Endothelial cell of umbilical vein (primary cell): ENCODE measurements around the gene WDFY3.
A peak's percentile ranks its signal among the peaks of the same experiment; 100 is the strongest.

Source experiments
- EZH2 ChIP-seq: IDR thresholded peaks from 2 replicates; pipeline ENCODE4 v1.6.1; 2012; ENCODE audit warnings: borderline replicate concordance, low read depth, mild to moderate bottlenecking, moderate library complexity, low read length, inconsistent platforms; ENCODE audit not compliant: severe bottlenecking
- FOS ChIP-seq: IDR thresholded peaks from 2 replicates; pipeline ENCODE4 v1.6.1; 2011; ENCODE audit warnings: mild to moderate bottlenecking, low read length, moderate library complexity, borderline replicate concordance; ENCODE audit not compliant: insufficient read depth
- MYC ChIP-seq: IDR thresholded peaks from one replicate; pipeline ENCODE4 v1.6.1; 2011; ENCODE audit warnings: mild to moderate bottlenecking, low read depth, low read length
- POLR2A ChIP-seq: IDR thresholded peaks from 2 replicates; pipeline ENCODE4 v1.6.1; 2012; ENCODE audit warnings: low read depth, mild to moderate bottlenecking, control low read depth, low read length
- TF ChIP-seq, protein P1 (sequence below), 2 donors: IDR thresholded peaks; 1 replicate in 1 of 2; 2 replicates in 1 of 2; pipeline ENCODE4 v1.5.1; 2011; ENCODE audit warnings: low read length in 2 of 2, mild to moderate bottlenecking in 2 of 2, moderate library complexity in 2 of 2, control low read depth in 1 of 2, inconsistent platforms in 1 of 2, low read depth in 1 of 2; ENCODE audit not compliant: insufficient read depth in 1 of 2; ENCODE audit errors: extremely low read depth in 1 of 2

DNA sequence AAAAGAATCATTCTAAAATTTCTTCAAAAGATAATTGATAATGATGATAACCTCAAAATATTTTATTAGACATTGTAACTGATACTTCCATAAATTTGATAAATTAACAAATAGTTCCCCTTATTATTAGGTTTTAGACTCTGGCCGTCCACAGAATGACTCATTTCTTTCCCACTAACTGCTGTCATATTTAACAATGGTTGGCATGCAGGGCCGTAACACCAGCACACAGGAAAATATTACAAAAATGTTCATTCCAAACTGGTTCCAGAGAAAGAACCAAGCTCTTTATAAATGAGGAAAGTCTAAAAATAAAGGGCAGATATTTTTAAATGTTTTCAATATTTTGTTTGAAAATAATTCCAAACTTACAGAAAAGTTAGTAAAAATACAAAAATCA is 28.2 kb downstream of the WDFY3 start:
- TF ChIP-seq, protein P1, sequence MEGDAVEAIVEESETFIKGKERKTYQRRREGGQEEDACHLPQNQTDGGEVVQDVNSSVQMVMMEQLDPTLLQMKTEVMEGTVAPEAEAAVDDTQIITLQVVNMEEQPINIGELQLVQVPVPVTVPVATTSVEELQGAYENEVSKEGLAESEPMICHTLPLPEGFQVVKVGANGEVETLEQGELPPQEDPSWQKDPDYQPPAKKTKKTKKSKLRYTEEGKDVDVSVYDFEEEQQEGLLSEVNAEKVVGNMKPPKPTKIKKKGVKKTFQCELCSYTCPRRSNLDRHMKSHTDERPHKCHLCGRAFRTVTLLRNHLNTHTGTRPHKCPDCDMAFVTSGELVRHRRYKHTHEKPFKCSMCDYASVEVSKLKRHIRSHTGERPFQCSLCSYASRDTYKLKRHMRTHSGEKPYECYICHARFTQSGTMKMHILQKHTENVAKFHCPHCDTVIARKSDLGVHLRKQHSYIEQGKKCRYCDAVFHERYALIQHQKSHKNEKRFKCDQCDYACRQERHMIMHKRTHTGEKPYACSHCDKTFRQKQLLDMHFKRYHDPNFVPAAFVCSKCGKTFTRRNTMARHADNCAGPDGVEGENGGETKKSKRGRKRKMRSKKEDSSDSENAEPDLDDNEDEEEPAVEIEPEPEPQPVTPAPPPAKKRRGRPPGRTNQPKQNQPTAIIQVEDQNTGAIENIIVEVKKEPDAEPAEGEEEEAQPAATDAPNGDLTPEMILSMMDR (IDR thresholded peaks at IDR 0.05; ENCODE audit: extremely low read depth in 1 of 2, insufficient read depth in 1 of 2, low read depth in 1 of 2, low read length in 2 of 2): no peak
- no peak for TF ChIP-seq EZH2
- no peak for TF ChIP-seq POLR2A
- TF ChIP-seq MYC: no peak
- peak; percentile 88 for TF ChIP-seq FOS
